HG03571 (cell line): ENCODE measurements around the gene ADGRE3.
"Not testable (repeated sequence)": the region's sequence is repeated elsewhere in the genome, so short reads cannot be mapped to it uniquely, and the experiment has no call there.

Experiments used
- ATAC-seq: cut with Tn5 transposase; IDR thresholded peaks from one replicate; pipeline ENCODE4 v1.9.1; 2021; ENCODE audit not compliant: unreplicated experiment

The ADGRE3 gene

DNA sequence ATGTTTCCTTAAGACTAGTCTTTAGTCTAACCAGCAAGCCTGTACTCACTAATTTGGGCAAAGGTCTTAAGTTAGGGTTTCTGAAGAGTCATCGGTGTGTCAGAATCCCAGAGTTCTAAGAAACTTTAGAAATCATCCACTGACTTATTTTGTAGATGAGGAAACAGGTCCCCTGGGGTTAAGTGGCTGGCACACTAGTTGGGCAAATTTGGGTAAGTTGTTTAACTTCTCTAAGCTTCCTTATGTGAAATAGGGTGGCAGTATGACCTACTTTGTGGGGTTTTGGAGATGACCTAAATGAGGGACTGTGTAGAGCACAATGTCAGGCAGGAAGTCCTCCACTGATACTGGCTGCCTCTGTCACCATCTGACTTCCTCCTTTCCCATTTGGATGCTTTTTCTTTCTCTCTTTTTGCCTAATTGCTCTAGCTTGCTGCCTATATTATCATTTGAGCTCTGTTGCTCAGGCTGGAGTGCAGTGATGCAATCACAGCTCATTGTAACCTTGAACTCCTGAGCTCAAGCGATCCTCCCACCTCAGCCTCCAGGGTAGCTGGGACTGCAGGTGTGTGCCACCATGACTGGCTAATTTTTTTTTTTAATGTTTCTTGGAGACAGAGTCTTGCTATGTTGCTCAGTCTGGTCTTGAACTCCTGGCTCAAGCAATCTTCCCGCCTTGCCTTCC is 2.3 kb downstream of the ADGRE3 start:
- ATAC-seq: no peak

DNA sequence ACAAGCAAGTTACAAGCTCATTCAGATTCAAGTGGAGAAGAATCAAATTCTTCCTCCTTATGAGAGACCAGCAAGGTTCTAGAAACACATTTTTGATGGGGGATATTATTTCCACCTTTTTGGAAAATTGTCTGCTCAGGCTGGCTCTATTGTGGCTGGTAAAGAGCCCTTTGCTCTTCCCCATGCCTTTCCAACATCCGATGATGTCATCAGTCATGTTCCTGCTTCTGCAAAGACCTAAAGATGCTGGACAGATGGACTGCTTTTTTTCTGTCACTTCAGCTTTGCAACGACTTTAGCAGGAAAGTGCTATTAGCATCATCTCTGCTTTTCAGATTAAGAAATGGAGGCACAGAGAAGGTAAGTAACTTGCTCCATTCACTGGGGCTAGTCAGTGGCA is 4.2 kb downstream of the ADGRE3 start:
- no peak for ATAC-seq

DNA sequence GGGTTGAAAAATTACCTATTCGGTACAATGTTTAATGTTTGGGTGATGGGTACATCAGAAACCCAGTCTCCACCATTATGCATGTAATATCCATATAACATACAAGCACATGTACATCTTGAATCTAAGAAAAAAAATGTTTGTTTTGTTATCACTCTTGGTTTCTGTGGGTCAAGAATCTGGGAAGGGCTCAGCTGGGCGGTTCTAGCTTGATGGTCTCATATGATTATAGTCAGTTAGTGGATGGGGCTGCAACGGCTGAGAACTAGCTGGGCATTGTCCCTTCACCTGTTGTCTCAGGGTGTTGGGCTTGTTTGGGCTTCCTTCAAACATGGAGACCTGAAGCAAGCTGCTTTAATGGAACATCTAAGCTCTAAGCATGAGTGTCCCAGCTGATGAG is 4.7 kb downstream of the ADGRE3 start:
- no peak for ATAC-seq

DNA sequence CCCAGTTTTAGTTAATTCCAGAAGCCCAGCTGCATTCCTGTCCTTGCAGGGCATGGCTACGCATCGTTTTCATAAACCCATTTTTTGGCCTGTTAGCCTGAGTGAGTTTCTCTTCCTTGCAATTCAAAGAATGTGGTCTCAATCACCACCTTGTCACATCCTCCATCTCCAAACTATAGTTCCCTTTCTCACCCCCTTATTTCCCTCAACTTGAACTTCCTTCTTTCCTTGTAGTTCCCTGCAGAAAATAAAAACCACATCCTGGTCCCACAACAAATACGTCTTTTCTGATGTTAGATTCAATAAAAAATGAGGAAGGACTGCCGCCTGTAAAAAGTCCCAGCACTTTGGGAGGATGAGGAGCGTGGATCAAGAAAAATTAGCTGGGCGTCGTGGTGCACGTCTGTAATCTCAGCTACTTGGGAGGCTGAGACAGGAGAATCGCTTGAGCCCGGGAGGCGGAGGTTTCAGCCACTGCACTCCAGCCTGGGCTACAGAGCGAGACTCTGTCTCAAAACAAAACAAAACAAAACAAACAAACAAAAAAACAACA is 13.2 kb downstream of the ADGRE3 start:
- ATAC-seq: no peak

DNA sequence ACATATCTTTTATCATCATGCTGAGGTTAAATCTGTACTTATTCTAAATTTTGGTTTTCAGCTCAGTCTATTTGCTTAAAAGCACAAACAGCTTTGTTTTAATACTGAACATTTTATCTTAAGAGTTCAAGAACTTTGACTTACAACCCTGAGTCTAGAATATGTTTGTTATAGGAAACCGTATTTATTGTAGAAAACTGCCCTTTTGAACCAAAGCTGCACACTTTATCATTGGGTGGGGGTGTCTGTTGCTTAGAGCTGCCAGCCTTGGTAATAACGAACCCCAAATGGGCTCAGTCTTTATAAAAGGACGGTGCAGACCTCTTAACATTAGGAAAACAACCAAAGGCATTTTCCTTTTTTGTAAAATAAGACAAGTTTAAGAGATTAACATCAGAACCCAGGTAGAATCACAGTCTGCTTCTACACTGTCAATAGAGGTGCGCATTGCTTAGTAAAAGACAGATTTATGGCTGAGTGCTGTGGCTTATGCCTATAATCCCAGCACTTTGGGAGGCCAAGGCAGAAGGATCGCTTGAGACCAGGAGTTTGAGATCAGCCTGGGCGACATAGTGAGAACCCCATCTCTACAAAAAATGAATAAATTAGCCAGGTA is 14.7 kb downstream of the ADGRE3 start:
- no peak for ATAC-seq

DNA sequence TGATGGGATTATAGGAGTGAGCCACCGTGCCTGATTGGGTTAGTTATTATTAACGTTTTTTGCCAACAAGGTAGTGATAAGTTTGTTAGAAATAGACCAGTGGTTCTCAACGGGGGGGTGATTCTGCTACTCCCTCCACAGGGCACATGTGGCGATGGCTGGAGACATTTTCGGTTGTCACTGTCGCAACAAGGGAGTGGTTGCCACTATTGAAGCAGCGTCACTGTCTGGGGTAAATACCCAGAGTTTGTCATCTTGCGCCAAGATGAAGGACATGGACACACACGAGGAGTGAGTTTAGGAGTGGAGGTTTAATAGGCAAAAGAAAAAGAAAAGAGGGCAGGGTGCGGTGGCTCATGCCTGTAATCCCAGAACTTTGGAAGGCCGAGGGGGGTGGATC is 18.9 kb downstream of the ADGRE3 start:
- ATAC-seq: no peak

DNA sequence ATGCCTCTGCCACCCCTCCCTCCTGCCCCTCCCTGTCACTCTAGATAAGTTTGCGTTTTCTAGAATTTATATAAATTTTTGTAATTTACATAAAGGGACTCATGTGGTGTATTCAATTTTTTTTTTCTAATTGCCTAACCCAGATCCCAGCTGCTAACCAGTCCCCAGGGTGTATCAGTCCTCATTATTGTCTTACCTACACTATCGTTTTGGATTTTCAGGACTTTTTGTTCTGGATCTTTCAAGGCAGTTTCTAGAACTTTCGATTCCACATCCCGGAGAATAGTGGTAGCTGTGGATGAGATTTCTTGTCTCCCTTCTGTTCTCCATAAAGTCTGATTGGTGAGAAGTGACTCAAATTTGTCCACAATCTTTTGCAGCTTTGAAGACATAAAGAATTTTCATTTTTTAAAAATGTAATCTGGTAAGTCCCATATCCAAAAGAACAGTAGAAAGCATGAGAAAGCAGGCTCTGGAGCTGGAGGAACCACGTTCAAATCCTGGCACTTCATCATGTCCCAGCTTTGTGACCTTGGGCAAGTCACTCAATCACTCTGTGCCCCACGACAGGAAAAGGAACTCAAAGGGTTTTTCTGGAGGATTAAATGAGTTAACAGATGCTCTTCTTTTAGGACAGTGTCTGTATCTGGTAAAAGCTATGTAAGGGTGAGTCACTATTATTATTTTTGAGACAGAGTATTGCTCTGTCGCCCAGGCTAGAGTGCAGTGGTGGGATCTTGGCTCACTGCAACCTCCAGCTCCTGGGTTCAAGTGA is 19.7 kb downstream of the ADGRE3 start:
- no peak for ATAC-seq

DNA sequence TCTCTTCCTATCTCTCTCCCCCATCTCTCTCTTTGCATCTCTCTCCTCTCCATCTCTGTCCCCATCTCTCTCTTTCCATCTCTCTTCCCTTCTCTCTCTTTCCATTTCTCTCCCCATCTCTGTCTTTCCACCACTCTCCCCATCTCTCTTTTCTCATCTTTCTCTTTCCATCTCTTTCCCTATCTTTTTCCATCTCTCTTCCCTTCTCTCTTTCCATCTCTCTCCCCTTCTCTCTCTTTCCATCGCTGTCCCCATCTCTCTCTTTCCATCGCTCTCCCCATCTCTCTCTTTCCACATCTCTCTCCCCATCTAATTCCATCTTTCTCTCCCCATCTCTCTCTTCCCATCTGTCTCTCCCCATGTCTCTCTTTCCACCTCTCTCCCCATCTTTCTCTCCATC is 24.5 kb downstream of the ADGRE3 start:
- ATAC-seq: no peak

DNA sequence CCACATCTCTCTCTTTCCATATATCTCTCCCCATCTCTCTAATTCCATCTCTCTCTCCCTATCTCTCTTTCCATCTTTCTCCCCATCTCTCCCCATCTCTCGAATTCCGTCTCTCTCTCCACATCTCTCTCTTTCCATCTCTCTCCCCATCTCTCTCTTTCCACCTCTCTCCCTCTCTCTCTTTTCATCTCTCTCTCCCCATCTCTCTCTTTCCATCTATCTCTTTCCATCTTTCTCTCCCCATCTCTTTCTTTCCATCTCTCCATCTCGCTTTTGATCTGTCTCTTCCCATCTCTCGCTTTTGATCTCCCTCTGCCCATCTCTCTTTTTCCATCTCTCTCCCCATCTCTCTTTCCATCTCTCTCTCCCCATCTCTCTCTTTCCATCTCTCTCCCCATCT is 25.6 kb downstream of the ADGRE3 start:
- no peak for ATAC-seq

DNA sequence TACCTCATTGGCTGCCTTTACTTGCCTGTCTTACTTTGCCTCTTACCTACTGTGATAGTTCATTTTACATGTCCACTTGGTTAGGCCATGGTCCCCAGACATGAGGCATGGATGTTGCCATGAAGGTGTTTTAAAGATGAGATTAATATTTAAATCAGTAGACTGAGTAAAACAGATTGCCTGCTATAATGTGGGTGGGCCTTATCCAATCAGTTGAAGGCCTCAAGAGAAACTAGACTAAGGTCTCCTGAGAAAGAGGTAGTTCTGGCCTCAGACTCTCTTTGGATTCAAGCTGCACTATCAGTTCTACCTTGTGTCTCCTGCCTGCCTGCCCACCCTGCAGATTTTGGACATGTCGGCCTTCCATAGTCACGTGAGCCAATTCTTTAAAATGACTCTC is 26.1 kb downstream of the ADGRE3 start:
- ATAC-seq: no peak

DNA sequence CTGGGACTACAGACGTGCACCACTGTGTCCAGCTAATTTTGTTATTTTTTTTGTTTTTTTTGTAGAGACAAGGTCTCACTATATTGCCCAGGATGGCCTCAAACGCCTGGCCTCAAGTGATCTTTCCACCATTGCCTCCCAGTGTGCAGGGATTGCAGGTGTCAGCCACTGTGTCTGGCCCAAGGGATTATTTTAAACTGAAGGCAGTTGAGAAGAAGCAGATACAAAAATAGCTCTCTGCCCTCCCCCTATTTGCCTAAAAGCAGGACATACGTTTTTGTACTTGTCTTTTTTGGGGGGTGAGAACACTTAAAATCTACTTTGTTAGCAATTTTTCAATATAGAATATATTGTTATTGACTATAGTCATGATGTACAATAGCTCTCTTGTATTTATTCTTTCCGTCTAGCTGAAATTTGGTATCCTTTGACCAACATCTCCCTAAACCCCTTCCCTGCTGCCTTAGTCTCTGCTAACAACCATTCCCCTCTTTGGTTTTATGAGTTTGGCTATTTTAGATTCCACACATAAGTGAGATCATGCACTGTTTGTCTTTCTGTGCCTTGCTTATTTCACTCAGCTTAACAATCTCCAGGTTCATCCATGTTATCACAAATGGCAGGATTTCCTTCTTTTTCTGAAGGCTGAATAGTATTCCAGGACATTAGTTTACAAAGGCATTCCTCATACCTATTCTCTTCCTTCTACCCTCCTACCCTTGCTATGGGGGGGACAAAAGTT is 34.9 kb downstream of the ADGRE3 start:
- no peak for ATAC-seq

DNA sequence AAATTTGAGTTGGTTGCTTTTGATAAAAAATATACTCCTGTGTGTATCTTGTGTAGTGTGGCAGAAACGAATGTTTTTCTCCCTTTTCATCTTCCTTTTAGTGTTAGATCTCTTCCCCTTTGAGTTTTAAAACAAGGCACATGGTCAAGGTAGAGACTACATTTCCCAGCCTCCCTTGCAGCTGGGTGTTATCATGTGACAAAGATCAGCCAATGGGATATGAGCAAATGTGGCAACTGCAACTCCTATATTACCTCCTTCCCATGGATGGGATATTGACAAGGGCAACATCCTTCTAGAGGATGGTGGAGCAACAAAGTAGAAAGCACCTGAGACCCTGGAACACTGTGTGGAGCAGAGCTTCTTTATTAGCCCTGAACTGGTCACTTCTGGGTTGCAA is 42.4 kb downstream of the ADGRE3 start:
- no peak for ATAC-seq

DNA sequence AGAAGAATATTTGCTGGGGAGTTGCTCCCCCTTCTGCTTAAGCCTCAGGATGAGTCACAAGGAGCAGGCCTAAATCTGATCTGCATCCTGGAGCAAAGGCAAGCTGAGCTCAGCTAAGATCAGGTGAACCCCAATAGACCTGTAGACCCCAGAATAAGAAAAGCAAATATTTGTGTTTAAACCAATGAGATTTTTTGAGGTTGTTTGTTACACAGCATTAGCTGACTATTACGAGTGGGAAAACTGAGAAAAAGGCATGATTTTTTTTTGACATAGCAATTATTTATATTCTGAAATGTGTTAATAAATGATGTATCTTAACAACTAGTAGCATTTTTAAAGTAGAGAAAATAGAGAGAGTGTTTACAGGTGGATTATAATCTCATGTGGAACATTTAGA is 45.1 kb downstream of the ADGRE3 start:
- ATAC-seq: no peak

DNA sequence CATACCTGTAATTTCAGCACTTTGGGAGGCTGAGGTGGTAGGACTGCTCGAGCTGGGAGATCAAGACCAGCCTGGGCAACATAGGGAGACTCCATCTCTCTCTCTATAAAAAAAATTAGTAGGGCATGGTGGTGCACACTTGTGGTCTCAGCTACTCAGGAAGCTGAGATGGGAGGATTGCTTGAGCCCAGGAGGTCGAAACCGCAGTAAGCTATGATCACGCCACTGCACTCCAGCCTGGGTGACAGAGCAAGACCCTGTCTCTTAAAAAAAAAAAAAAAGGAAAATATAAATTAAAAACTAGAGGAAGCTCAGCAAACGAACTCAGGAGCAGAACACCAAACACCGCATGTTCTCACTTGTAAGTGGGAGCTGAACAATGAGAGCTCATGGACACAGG is 50.2 kb downstream of the ADGRE3 start:
- ATAC-seq: not testable (repeated sequence)

DNA sequence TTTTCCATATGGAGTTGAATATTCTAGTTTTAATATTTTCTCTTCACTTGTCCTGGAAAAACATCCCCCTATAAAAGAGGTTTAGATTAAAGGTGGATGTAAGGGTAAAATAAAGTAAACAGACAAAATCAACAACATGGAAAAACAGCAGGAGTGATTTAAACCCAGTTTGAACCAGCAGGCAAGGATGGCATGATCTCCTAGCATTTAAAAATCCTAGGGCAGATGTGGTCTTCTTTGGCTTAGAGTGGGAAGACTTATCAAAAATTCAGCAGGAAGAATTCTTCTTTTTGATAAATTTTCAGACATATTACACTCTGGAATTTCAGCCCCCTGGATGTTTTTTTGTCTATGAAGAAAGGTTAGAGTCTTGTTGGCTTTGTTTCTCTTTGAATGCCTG is 55.2 kb downstream of the ADGRE3 start:
- ATAC-seq: no peak

DNA sequence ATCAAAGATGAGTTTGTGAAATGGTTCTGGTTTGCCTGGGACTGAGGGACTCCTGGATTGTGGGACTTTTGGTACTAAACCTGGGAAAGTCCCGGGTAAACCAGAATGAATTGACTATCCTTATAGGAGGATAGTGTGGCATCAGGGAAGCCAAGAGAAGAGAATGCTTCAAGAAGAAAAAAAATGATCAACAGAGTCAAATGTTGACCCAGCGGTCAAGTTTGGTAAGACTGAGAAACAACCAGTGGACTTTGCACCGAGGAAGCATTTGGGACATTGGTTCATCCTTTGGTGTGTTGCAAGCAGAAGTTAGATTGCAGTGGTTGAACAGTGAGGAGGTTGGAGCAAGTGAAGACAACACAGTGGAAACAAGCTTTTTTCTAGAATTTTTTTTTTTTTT is 58.2 kb downstream of the ADGRE3 start:
- no peak for ATAC-seq

DNA sequence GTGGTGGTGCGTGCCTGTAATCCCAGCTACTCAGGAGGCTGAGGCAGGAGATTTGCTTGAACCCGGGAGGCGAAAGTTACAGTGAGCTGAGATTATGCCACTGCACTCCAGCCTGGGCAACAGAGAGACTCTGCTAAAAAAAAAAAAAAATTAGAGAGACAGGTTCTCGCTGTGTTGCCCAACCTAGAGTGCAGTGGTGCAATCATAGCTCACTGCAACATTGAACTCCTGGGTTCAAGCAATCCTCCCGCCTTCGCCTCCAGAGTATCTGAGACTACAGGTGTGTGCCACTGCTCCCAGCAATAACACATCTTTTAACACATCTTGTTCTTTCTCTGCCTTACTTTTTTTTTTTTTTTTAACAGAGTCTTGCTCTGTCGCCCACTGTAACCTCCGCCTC is 59.0 kb downstream of the ADGRE3 start:
- ATAC-seq: no peak

DNA sequence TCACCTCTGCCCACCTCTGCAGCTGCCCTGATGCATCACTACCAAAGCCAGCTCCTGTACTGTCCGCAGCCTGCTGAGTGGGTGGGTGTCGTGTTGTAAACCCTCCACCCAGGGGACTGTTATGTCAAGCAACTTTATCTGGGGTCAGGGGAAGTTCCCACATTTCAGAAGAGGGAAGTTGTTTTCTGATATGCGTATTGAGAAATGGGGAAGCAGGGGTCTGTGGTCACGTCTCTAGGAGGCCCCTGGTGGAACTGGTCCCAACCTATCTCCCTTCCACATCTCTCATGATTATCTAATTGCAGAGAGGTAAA is 60.6 kb downstream of the ADGRE3 start:
- no peak for ATAC-seq

DNA sequence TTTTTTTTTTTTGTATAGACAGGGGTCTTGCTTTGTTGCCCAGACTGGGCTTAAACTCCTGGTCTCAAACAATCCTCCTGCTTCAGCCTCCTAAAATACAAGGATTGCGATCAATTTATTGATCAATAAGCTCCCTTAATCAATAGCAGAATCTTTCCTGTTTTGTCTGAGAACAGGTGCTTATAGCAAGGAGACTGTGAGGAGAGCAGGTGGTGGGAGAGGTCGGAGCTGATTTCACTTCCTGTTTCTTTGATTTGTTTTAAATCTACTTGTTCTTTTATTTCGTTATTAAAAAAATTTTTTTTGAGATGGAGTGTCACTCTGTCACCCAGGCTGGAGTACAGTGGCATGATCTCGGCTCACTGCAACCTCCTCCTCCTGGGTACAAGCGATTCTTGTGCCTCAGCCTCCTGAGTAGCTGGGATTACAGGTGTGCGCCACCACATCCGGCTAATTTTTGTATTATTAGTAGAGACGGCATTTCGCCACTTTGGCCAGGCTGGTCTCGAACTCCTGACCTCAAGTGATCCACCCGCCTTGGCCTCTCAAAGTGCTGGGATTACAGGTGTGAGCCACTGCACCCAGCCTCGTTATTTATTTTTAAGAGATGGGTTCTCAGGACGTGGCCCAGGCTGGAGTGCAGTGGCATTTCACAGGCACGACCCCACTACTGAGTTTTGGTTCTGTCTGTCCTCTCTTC is 61.1 kb downstream of the ADGRE3 start:
- ATAC-seq: not testable (repeated sequence)

DNA sequence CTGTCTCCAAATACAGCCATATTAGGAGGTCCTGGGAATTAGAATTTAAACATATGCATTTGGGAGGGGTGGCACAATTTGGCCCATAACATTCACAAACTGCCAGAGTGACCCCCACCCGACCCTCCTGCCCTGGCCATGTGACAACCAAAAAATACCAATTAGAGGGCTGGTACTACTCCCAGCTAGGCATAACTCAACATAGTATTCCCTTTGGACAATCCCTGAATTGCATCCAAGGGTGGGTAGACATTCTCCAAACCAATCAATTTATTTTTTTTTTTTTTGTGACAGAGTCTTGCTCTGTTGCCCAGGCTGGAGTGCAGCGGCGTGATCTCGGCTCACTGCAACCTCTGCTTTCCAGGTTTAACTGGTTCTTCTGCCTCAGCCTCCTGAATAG is 62.0 kb downstream of the ADGRE3 start:
- no peak for ATAC-seq

DNA sequence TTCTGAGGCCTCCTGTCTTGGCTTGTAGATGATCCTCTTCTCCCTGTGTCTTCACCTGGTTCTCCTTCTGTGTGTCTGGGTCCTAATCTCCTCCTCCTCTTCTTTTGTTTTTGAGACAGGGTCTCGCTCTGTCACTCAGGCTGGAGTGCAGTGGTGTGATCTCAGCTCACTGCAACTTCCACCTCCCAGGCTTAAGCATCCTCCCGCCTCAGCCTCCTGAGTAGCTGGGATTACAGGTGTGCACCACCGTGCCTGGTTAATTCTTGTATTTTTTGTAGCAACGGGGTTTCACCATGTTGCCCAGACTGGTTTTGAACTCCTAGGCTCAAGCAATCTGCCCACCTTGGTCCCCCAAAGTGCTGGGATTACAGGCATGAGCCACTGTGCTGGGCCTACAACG is 62.4 kb downstream of the ADGRE3 start:
- ATAC-seq: not testable (repeated sequence)
